CD14-positive monocyte (primary cell): ENCODE measurements around the gene NLRP7. TPM values are rescaled to one million over a fixed set of nuclear protein-coding genes. Genes with fewer than 3 reads are reported as not detected.
"Not testable (repeated sequence)": the region's sequence is repeated elsewhere in the genome, so short reads cannot be mapped to it uniquely, and the experiment has no call there.

Experiments
- DNase-seq, 3 donors: peaks; one replicate each; pipeline ENCODE4 v3.0.0-alpha.2; 2011 to 2022
- H2AFZ ChIP-seq: 2 replicates; pipeline ENCODE4 v1.6.0; 2012; ENCODE audit warnings: mild to moderate bottlenecking, low read depth, low read length, inconsistent platforms; ENCODE audit not compliant: insufficient read depth, poor library complexity, severe bottlenecking
- H3K27ac ChIP-seq, 2 donors: 1 replicate in 1 of 2; 2 replicates in 1 of 2; pipeline ENCODE4 v1.5.1; 2012 to 2013; ENCODE audit warnings: low read length in 2 of 2, control low read depth in 1 of 2, inconsistent platforms in 1 of 2, low read depth in 1 of 2, mild to moderate bottlenecking in 1 of 2
- H3K27me3 ChIP-seq, 2 donors: one replicate each; pipeline versions ENCODE4 v1.6.0 to v1.6.1; 2011 to 2013; ENCODE audit warnings: low read length in 2 of 2; ENCODE audit not compliant: control insufficient read depth in 2 of 2, insufficient read depth in 2 of 2
- H3K36me3 ChIP-seq, 2 donors: replicated peaks in 1 of 2; 1 replicate in 1 of 2; 2 replicates in 1 of 2; pipeline versions ENCODE4 v1.5.1 to v1.6.1; 2012 to 2013; ENCODE audit warnings: low read length in 2 of 2, control low read depth in 1 of 2, inconsistent platforms in 1 of 2, mild to moderate bottlenecking in 1 of 2; ENCODE audit not compliant: insufficient read depth in 2 of 2, control insufficient read depth in 1 of 2
- H3K4me1 ChIP-seq, 2 donors: 1 replicate in 1 of 2; 2 replicates in 1 of 2; pipeline versions ENCODE4 v1.5.1 to v1.6.1; 2012 to 2013; ENCODE audit warnings: low read length in 2 of 2, control low read depth in 1 of 2, inconsistent platforms in 1 of 2, mild to moderate bottlenecking in 1 of 2, moderate library complexity in 1 of 2; ENCODE audit not compliant: insufficient read depth in 2 of 2, control insufficient read depth in 1 of 2
- H3K4me2 ChIP-seq: replicated peaks from 2 replicates; pipeline ENCODE3; 2012; ENCODE audit warnings: low read length, moderate library complexity, mild to moderate bottlenecking; ENCODE audit not compliant: poor library complexity, severe bottlenecking; ENCODE audit errors: extremely low read depth
- H3K4me3 ChIP-seq, 3 experiments: fragments of 200-600 bp in 1 of 3; sonication (generic) in 1 of 3; replicated peaks in 1 of 3; 1 replicate in 2 of 3; 2 replicates in 1 of 3; pipeline ENCODE4 v1.5.1; 2011 to 2013; ENCODE audit warnings: low read length in 3 of 3, mild to moderate bottlenecking in 3 of 3, control low read depth in 2 of 3, low read depth in 2 of 3, inconsistent platforms in 1 of 3, moderate library complexity in 1 of 3
- H3K79me2 ChIP-seq: 2 replicates; pipeline ENCODE4 v1.6.0; 2012; ENCODE audit warnings: mild to moderate bottlenecking, control low read depth, inconsistent platforms, low read length, moderate library complexity; ENCODE audit not compliant: insufficient read depth
- H3K9ac ChIP-seq: 2 replicates; pipeline ENCODE4 v1.6.0; 2017; ENCODE audit warnings: low read length, mild to moderate bottlenecking; ENCODE audit not compliant: insufficient read depth, poor library complexity, severe bottlenecking
- H3K9me3 ChIP-seq, 2 donors: replicated peaks in 1 of 2; 1 replicate in 1 of 2; 2 replicates in 1 of 2; pipeline versions ENCODE4 v1.5.1 to v1.6.1; 2012 to 2013; ENCODE audit warnings: low read length in 2 of 2, control low read depth in 1 of 2; ENCODE audit not compliant: control insufficient read depth in 1 of 2, insufficient read depth in 1 of 2
- H4K20me1 ChIP-seq: 2 replicates; pipeline ENCODE4 v1.6.0; 2012; ENCODE audit warnings: mild to moderate bottlenecking, low read length, control low read depth, moderate library complexity; ENCODE audit not compliant: insufficient read depth
- H3K27ac Mint-ChIP-seq, 7 donors: one replicate each; pipeline ENCODE4 v1.8.0; 2020; ENCODE audit warnings: mild to moderate bottlenecking in 7 of 7, mixed read lengths in 7 of 7, moderate library complexity in 6 of 7, inconsistent platforms in 2 of 7
- H3K27me3 Mint-ChIP-seq, 3 donors: one replicate each; pipeline ENCODE4 v1.8.0; 2021 to 2022; ENCODE audit warnings: low read depth in 3 of 3, mild to moderate bottlenecking in 3 of 3, mixed read lengths in 3 of 3, moderate library complexity in 3 of 3, inconsistent platforms in 1 of 3
- H3K36me3 Mint-ChIP-seq, 2 donors: one replicate each; pipeline ENCODE4 v1.8.0; 2020; ENCODE audit warnings: mixed read lengths in 2 of 2, inconsistent platforms in 1 of 2, mild to moderate bottlenecking in 1 of 2
- H3K4me1 Mint-ChIP-seq: one replicate; pipeline ENCODE4 v1.8.0; 2020; ENCODE audit warnings: mild to moderate bottlenecking, mixed read lengths
- H3K4me3 Mint-ChIP-seq, 2 donors: one replicate each; pipeline ENCODE4 v1.8.0; 2020; ENCODE audit warnings: mild to moderate bottlenecking in 2 of 2, mixed read lengths in 2 of 2, moderate library complexity in 1 of 2
- H3K9me3 Mint-ChIP-seq, 7 donors: one replicate each; pipeline ENCODE4 v1.8.0; 2020 to 2022; ENCODE audit warnings: mixed read lengths in 7 of 7, mild to moderate bottlenecking in 6 of 7, moderate library complexity in 6 of 7, inconsistent platforms in 2 of 7
- CTCF ChIP-seq: fragments of 200-600 bp; IDR thresholded peaks from one replicate; pipeline ENCODE4 v1.8.0; 2022; ENCODE audit warnings: antibody characterized with exemption, mild to moderate bottlenecking
- WGBS: methylation state at CpG from one replicate; pipeline ENCODE4 v1.1.5; 2013; ENCODE audit warnings: missing lambda C conversion rate; ENCODE audit not compliant: insufficient coverage; 5-methylcytosine and 5-hydroxymethylcytosine counted together
- intact Hi-C, 2 donors: fragments of 100-400 bp; cut with micrococcal nuclease; formaldehyde crosslinking; loops; one replicate each; pipeline versions ENCODE4 v1.15.0 to v1.15.1; 2023
- polyA minus RNA-seq: library from RNA; depleted of rRNA, polyadenylated mRNA; stranded (reverse); fragments of >200 nt; gene quantifications from 2 replicates; pipeline ENCODE4 v1.2.3, GENCODE V29; 2012
- polyA plus RNA-seq, 3 donors: library from polyadenylated mRNA; depleted of rRNA in 1 of 3; unstranded in 2 of 3; stranded (reverse) in 1 of 3; fragments of 300-500 nt in 2 of 3; fragments of >200 nt in 1 of 3; fragmentation: Illumina TruSeq in 2 of 3; gene quantifications; 1 replicate in 2 of 3; 2 replicates in 1 of 3; pipeline ENCODE4 v1.2.3, GENCODE V29; 2012 to 2021
- total RNA-seq, 12 experiments: library from RNA in 1 of 12; stranded (reverse) in 1 of 12; fragments of 120-200 nt in 1 of 12; gene quantifications; one replicate each; pipeline ENCODE4 v1.2.4 and lab custom pipeline; 2013 to 2026; ENCODE audit warnings: mixed read lengths in 6 of 12, inconsistent platforms in 1 of 12

Gene NLRP7
- total RNA-seq (2013), result not detected
- polyA plus RNA-seq, result not detected
- not detected in 2 replicates for polyA minus RNA-seq
- 0 to 0.69 (median 0.08) reads per million in 11 experiments for total RNA-seq (lab: John Stamatoyannopoulos, UW)

- peaks cover 10 to 13% of the 10 kb centered on the region in 2 donors for H3K4me1 ChIP-seq
- no peaks in the 10 kb centered on the region for H3K27me3 ChIP-seq
- Mint-ChIP-seq H3K4me1 (peaks cover 23% of the 10 kb centered on the region), H3K4me3 (no peak within 1 kb of the TSS), H3K27me3 (peaks cover 10 to 20% (median 13%) of the 10 kb centered on the region in 3 donors), H3K27ac (no peak within 1 kb of the TSS), H3K9me3 (peaks cover 0 to 7% (median 0%) of the 10 kb centered on the region in 7 donors), H3K36me3 (no peaks in the 10 kb centered on the region)
- no peaks in the 10 kb centered on the region for H4K20me1 ChIP-seq
- no peak for DNase-seq
- H3K36me3 ChIP-seq, result no peaks in the 10 kb centered on the region
- H3K9ac ChIP-seq, result no peak within 1 kb of the TSS
- intact Hi-C loops, result no loop called here
- peaks cover 0 to 6% of the 10 kb centered on the region in 2 donors for H3K9me3 ChIP-seq
- no peaks in the 10 kb centered on the region for H3K79me2 ChIP-seq
- no peak for TF ChIP-seq CTCF
- no peak within 1 kb of the TSS for H3K27ac ChIP-seq
- H3K4me2 ChIP-seq, result no peak within 1 kb of the TSS
- no peak within 1 kb of the TSS for H2AFZ ChIP-seq
- no peak within 1 kb of the TSS for H3K4me3 ChIP-seq
- 100% methylated on average over 1 of the region's 8 CpGs for WGBS
These were observed at the start of gene NLRP7 for GRCh38 chr19:54947381-54947780. Gene NLRP7 (minus strand): TSS chr19:54947530.

- Histone ChIP-seq H3K4me1 (no peaks in the 10 kb centered on the region), H4K20me1 (no peaks in the 10 kb centered on the region), H3K4me2 (no peak overlapping the region), H3K4me3 (no peak overlapping the region), H3K9ac (no peak overlapping the region), H3K27ac (no peak overlapping the region), H3K27me3 (no peaks in the 10 kb centered on the region), H3K9me3 (no peaks in the 10 kb centered on the region), H3K79me2 (no peaks in the 10 kb centered on the region), H2AFZ (no peak overlapping the region), H3K36me3 (no peaks in the 10 kb centered on the region)
- H3K36me3 Mint-ChIP-seq, result peaks cover 3% of the 10 kb centered on the region in 2 donors
- intact Hi-C loops, result loop anchor here in 1 of 2 donors (10.0 kb wide), 1 partner anchor 49 kb away; no protein-coding TSS in a partner anchor
- 76% methylated on average over 3 of the region's 3 CpGs for WGBS
- H3K9me3 Mint-ChIP-seq, result peaks cover 0 to 4% (median 1%) of the 10 kb centered on the region in 7 donors
- DNase-seq, result no peak
- peaks cover 1 to 17% (median 10%) of the 10 kb centered on the region in 3 donors for H3K27me3 Mint-ChIP-seq
- H3K4me3 Mint-ChIP-seq, result no peak overlapping the region
- H3K4me1 Mint-ChIP-seq, result no peaks in the 10 kb centered on the region
- peak overlapping the region in 1 of 7 donors; percentile 52 for H3K27ac Mint-ChIP-seq
- no peak for TF ChIP-seq CTCF
These were observed 48.2 kb upstream of the NLRP7 start for GRCh38 chr19:54995561-54995960.

GRCh38 chr19:54989531-54989930 is 42.2 kb upstream of the NLRP7 start:
- H3K27ac Mint-ChIP-seq, H3K9me3 ChIP-seq, H3K4me3 Mint-ChIP-seq, H4K20me1 ChIP-seq, H3K79me2 ChIP-seq, H3K36me3 Mint-ChIP-seq, DNase-seq, H3K27me3 ChIP-seq, H3K36me3 ChIP-seq, H3K4me1 ChIP-seq, H2AFZ ChIP-seq, H3K4me1 Mint-ChIP-seq, H3K4me2 ChIP-seq, H3K9ac ChIP-seq, H3K9me3 Mint-ChIP-seq, intact Hi-C loops, H3K27ac ChIP-seq, H3K4me3 ChIP-seq: not testable (repeated sequence)
- peaks cover 3 to 10% (median 9%) of the 10 kb centered on the region in 3 donors for H3K27me3 Mint-ChIP-seq
- 97% methylated on average over 9 of the region's 11 CpGs for WGBS
